Rectal smooth muscle tissue (tissue), 1 donor: ENCODE measurements around the gene SRSF9.
"Not testable (repeated sequence)": the region's sequence is repeated elsewhere in the genome, so short reads cannot be mapped to it uniquely, and the experiment has no call there.

ENCODE experiments used
- H3K27ac ChIP-seq: one replicate; pipeline ENCODE4 v1.7.0; 2013; ENCODE audit warnings: low read depth, low read length, inconsistent platforms
- H3K27me3 ChIP-seq: one replicate; pipeline ENCODE4 v1.7.0; 2013; ENCODE audit warnings: low read length; ENCODE audit not compliant: control insufficient read depth, insufficient read depth
- H3K36me3 ChIP-seq: one replicate; pipeline ENCODE4 v1.7.0; 2013; ENCODE audit warnings: low read length; ENCODE audit not compliant: control insufficient read depth, insufficient read depth
- H3K4me1 ChIP-seq: one replicate; pipeline ENCODE4 v1.7.0; 2013; ENCODE audit warnings: low read length; ENCODE audit not compliant: control insufficient read depth, insufficient read depth
- H3K4me3 ChIP-seq: one replicate; pipeline ENCODE4 v1.7.0; 2013; ENCODE audit warnings: low read length
- H3K9ac ChIP-seq: one replicate; pipeline ENCODE4 v1.7.0; 2013; ENCODE audit warnings: low read length

Gene SRSF9, protein sequence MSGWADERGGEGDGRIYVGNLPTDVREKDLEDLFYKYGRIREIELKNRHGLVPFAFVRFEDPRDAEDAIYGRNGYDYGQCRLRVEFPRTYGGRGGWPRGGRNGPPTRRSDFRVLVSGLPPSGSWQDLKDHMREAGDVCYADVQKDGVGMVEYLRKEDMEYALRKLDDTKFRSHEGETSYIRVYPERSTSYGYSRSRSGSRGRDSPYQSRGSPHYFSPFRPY

DNA sequence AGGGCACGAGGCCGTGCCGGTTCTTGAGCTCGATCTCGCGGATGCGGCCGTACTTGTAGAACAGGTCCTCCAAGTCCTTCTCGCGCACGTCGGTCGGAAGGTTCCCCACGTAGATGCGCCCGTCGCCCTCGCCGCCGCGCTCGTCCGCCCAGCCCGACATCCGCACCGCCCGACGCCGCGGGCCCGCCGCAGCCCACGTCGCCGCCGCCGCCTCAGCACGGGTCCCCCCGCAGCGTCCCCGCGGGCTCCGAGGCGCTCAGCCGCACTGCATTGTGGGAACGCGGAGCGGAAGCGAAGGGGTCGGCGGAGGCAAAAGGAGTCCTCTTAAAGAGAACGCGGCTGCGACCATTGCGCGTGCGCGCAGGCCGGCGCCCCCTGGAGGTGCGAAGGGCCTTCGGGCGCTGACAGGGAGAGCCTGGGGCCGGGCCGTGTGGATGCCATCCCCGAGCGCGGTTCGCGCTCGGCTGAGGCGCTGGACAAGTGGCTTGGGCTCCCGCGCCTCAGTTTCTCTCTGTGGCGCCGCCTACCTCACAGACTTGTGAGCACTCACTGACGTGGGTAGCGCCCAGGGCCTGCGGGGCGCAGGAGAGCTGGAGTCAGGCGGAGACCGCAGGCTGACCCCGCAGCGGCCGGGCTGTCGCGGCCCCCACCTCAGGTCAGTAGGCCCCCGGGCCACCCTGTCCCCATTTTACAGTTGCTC, at the start of gene SRSF9:
Gene SRSF9 (minus strand): TSS at position 299 of the 700 bp plus-strand sequence. CDS start 139 bp downstream, at position 160.
- peak within 1 kb of the TSS; percentile 81 for H3K4me3 ChIP-seq
- H3K27ac ChIP-seq = peak within 1 kb of the TSS; percentile 92
- H3K36me3 ChIP-seq = peaks cover 6% of the 10 kb centered on the region
- H3K9ac ChIP-seq = peak within 1 kb of the TSS; percentile 75
- peaks cover 5% of the 10 kb centered on the region for H3K4me1 ChIP-seq
- no peaks in the 10 kb centered on the region for H3K27me3 ChIP-seq

DNA sequence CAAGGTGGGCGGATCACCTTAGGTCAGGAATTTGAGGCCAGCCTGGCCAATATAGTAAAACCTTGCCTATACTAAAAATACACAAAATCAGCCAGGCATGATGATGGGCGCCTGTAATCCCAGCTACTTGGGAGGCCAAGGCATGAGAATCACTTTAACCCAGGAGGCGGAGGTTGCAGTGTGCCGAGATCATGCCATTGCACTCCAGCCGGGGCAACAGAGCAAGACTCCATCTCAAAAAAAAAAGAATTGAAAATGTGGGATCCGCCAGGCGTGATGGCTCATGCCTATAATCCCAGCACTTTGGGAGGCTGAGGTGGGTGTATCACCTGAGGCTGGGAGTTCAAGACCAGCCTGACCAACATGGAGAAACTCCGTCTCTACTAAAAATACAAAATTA, 49.8 kb upstream of the SRSF9 start:
- H3K4me1 ChIP-seq, H3K27me3 ChIP-seq, H3K9ac ChIP-seq, H3K4me3 ChIP-seq, H3K36me3 ChIP-seq, H3K27ac ChIP-seq: not testable (repeated sequence)

DNA sequence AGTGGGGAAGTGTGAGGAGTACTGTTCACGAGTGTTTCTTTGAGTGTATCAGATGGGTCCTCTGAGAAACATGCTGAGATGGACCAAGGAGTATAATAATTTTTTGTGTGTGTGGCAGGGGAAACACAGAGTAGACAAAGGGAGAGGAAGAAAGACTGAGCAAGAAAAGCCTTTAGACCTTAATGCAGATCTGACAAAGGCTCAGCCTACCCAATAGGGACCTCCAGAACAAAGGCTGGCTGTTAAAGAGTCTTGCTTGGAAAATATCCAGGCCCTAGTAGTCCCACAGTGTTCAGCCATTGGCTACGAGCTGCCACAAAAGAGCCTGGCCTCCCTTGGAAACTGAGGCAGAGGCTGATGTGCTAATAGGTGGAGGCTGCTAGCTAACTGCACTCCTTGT, 45.9 kb upstream of the SRSF9 start:
- H3K4me3 ChIP-seq = no peak overlapping the region

DNA sequence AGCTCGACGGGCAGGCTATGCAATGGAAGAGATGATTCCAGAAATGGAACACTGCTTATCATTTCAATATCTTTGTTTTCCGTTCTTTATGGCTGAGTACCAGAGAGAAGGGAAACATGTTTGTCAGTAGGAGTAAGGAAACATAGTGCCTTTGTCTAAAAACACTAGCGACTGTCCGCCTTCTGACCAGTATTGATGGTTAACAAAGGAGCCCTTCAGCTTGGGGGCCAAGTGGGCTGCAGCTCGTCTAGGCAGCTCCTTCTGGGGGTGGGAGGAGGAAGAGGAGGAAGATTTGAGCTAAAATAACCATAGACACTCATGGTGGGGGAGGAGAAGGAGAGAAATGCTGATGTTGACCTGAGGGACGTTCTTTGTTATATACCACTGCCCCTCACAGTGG, 44.5 kb upstream of the SRSF9 start:
- Histone ChIP-seq H3K9ac (no peak overlapping the region), H3K27me3 (no peaks in the 10 kb centered on the region), H3K27ac (no peak overlapping the region), H3K4me3 (no peak overlapping the region), H3K36me3 (peaks cover 5% of the 10 kb centered on the region), H3K4me1 (no peaks in the 10 kb centered on the region)

More for the DNA sequence above, 45.9 kb upstream of the SRSF9 start:
- Histone ChIP-seq H3K9ac (no peak overlapping the region), H3K27me3 (no peaks in the 10 kb centered on the region), H3K36me3 (peaks cover 2% of the 10 kb centered on the region), H3K4me1 (no peaks in the 10 kb centered on the region), H3K27ac (no peak overlapping the region)

DNA sequence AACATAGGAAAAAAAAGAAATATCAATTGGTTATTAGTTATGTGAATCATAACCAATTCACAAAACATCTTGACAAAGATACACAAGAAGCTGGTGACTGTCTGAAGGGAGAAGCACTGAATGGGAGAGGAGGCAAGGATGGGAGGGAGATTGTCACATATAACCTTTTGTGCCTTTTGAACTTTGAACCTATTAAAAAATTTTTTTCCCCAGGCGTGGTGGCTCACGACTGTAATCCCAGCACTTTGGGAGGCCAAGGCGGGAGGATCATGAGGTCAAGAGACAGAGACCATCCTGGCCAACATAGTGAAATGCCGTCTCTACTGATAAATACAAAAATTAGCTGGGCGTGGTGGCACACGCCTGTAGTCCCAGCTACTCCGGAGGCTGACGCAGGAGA, 39.0 kb upstream of the SRSF9 start:
- Histone ChIP-seq H3K4me3 (no peak overlapping the region), H3K36me3 (peaks cover 13% of the 10 kb centered on the region), H3K27me3 (no peaks in the 10 kb centered on the region), H3K4me1 (no peaks in the 10 kb centered on the region), H3K27ac (no peak overlapping the region), H3K9ac (no peak overlapping the region)

DNA sequence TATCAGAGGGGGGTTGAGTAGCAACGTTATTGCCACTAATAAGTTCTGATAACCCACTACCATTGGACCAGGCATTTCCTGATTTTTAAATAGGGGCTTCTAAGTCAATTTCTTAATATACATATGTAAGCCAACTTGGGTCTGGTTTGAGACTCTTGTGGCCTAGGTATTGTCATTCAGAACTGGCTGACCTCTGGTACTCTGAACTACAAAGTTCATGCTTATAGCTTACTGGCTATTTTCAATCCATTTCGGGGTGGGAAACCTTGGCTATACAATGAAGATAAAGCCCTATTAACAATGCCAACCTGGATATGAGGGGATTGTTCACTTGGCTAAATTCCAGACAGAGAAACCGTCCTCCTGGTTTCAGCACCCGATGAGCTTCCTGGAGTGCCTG, 35.0 kb upstream of the SRSF9 start:
- Histone ChIP-seq H3K27me3 (no peaks in the 10 kb centered on the region), H3K27ac (no peak overlapping the region), H3K4me1 (no peaks in the 10 kb centered on the region), H3K9ac (no peak overlapping the region), H3K4me3 (no peak overlapping the region), H3K36me3 (peaks cover 17% of the 10 kb centered on the region)

DNA sequence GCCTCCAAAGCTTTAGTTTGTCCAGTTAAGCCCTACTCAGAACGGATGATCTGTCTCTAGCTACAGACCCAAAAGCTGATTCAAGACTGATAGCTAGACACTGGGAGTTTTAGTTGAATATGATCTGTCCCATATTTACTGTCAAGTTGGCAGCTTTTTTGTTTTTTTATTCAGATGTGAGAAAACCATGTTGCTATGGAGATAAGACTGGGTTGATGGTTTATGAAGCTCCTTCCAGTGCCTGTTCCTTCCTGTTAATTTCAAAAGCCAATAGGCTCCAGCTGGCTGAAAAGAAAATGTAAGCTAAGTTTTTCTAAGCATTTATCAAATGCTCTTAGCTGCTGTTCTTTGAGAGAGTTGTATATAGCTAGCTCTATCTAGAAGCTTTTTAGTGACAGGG, 31.0 kb upstream of the SRSF9 start:
- Histone ChIP-seq H3K4me1 (peaks cover 6% of the 10 kb centered on the region), H3K4me3 (no peak overlapping the region), H3K27ac (no peak overlapping the region), H3K27me3 (no peaks in the 10 kb centered on the region), H3K36me3 (peaks cover 16% of the 10 kb centered on the region), H3K9ac (no peak overlapping the region)

DNA sequence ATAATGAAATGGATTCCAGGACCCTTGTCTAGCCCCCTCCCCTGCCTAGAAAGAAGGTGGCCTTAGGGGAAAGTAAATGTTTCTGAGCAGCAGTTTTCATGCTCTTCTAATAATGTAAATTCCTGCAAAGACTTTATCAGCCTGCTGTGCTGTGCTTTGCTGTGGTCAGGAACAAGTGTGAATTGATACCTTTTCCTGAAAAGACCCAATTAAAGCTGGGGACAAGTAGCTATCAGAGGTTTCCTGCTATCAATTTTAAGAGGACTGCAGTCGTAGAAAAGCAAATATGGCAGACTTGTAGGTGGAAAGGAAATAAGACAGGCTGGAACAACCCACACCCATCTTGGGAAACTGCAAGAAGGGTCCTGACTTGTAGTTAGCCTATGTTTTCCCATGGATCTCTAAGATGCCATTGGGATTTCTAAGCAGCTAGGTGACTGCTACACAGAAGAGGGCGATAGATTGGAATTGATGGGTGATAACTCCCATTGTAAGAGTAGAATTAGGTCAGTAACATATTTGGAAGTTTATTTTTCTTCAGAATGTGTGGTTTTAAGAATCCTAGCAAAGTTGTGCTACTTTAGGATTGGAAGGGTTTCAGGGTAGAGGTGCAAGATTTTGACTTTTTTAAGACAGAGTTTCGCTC, 29.4 kb upstream of the SRSF9 start:
- H3K9ac ChIP-seq = no peak overlapping the region
- H3K36me3 ChIP-seq = peaks cover 11% of the 10 kb centered on the region
- no peak overlapping the region for H3K27ac ChIP-seq
- H3K27me3 ChIP-seq = no peaks in the 10 kb centered on the region
- H3K4me1 ChIP-seq = peaks cover 6% of the 10 kb centered on the region
- no peak overlapping the region for H3K4me3 ChIP-seq

DNA sequence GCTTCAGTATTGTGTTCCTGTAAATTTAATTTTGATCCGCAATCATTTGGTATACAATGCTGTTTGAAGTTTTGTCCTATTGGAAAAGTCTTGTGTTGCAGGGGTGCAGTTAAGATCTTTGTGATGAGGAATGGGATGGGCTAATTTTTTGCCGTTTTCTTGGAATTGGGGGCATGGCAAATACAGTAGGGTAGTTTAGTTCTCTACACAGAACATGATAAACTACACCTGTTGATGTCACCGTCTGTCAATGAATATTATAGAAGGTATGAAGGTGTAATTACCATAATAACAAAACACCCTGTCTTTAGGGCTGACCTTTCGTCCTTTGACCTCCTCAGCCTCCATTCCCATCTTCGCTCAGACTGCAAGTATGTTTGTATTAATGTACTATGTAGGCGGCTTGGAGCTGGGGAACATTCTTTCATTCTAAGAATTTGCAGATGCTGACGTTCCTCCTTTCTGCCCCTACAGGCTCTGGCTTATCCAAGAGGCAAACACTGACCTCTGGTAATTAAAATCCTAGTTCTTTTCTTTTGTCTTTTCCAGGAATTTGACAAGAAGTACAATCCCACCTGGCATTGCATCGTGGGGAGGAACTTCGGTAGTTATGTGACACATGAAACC, 28.1 kb upstream of the SRSF9 start:
- Histone ChIP-seq H3K4me3 (peak overlapping the region; percentile 92), H3K27me3 (no peaks in the 10 kb centered on the region), H3K27ac (peak overlapping the region; percentile 90), H3K36me3 (peaks cover 9% of the 10 kb centered on the region), H3K4me1 (peaks cover 6% of the 10 kb centered on the region), H3K9ac (peak overlapping the region; percentile 57)

DNA sequence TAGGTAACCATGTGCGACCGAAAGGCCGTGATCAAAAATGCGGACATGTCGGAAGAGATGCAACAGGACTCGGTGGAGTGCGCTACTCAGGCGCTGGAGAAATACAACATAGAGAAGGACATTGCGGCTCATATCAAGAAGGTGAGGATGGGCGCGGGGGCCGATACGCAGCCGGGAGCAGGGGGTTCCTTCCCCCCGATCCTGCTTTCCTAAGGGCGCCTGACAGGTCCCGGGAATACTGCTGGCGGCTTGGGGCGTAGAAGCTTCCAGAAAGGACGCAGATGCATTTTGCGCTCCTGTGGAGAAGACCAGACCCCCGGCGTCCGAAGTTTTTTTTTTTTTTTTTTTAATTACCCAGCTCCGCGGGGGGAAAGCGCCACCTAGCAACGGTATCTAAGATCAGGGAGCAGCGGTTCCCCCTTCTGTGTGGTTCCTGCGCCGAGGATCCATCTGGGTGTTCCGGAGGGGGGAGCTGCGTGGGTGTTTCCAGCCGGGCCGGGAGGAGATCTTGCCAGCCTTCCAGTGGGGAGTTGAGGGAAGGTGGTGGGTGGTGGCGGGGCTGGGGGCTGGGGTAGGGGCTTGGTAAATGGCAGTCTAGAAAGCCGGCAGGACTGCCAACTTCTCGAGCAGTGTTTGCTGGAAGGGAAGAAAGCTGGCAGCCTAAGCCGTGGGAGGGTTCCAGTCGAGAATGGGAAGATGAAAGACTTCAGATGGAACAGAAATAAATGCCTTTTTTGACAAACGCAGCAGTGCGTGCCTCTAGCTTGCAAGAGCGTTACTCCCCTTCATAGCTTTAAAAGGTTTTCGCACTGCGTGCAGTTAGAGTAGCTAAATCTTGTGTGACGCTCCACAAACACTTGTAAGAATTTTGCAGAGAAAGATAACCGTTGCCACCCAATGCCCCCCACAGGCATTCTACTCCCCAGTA, 27.1 kb upstream of the SRSF9 start:
- no peaks in the 10 kb centered on the region for H3K27me3 ChIP-seq
- peak overlapping the region; percentile 90 for H3K27ac ChIP-seq
- peaks cover 6% of the 10 kb centered on the region for H3K4me1 ChIP-seq
- H3K4me3 ChIP-seq = peak overlapping the region; percentile 92
- H3K9ac ChIP-seq = peak overlapping the region; percentile 57
- peaks cover 9% of the 10 kb centered on the region for H3K36me3 ChIP-seq

DNA sequence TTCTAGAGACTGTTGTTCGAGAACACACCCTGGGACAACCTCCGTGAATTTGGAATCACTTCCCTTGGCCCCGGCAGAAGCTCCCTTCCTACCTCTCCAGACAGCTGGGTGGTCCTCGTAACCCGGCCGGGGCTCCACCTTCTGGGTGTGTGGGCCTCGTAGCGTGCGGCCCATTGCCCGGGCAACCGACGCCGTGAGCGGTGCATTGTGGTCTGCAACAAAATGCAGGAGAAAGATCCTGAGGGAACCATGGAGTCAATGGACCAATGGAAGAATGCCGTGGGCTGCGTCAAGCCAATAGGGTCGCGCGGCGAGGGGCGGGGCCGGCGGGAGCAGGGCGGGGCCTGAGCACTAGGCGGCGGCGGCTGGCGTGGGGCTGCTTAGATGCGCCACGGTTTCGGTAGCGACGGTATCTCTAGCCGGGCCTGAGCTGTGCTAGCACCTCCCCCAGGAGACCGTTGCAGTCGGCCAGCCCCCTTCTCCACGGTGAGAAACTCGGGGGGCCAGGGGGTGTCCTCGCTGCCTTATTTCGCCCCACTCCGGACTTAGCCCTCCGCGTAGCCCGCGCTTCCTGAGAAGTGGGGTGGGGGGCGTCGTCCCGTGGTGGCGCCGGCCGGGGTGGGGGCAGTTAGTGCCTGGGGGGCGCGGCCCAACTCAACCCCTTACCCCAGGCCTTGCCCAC, 26.3 kb upstream of the SRSF9 start, which contains the start of gene DYNLL1:
Gene DYNLL1 (plus strand): TSS at position 383 of the 682 bp plus-strand sequence. CDS start 309 bp downstream, outside the sequence.
- Histone ChIP-seq H3K36me3 (peaks cover 8% of the 10 kb centered on the region), H3K27me3 (no peaks in the 10 kb centered on the region), H3K27ac (peak within 1 kb of the TSS; percentile 90), H3K4me1 (peaks cover 6% of the 10 kb centered on the region), H3K9ac (peak within 1 kb of the TSS; percentile 57), H3K4me3 (peak within 1 kb of the TSS; percentile 92)
